ENCODE data around the gene STAT5A.
"Not testable (repeated sequence)": the region's sequence is repeated elsewhere in the genome, so short reads cannot be mapped to it uniquely, and the experiment has no call there.

Gene STAT5A

GRCh38 chr17:42308446-42308845, 20.1 kb downstream of the STAT5A start:
- no peak for DNase-seq (ENCODE audit: low spot score)

GRCh38 chr17:42309142-42309541, 20.8 kb downstream of the STAT5A start:
- no peak for DNase-seq (ENCODE audit: low spot score)

- no peak for DNase-seq (ENCODE audit: low spot score)
Observed at GRCh38 chr17:42309986-42310786, 21.9 kb downstream of the STAT5A start.

- DNase-seq (ENCODE audit: low spot score) = no peak
Observed at GRCh38 chr17:42310787-42311215, 22.5 kb downstream of the STAT5A start.

GRCh38 chr17:42311240-42312034, 23.1 kb downstream of the STAT5A start:
- no peak for DNase-seq (ENCODE audit: low spot score)

GRCh38 chr17:42312035-42312284, 23.7 kb downstream of the STAT5A start:
- DNase-seq (ENCODE audit: low spot score) = no peak

- peak; percentile 51 for DNase-seq (ENCODE audit: low spot score)
Observed at GRCh38 chr17:42312285-42313130, 24.2 kb downstream of the STAT5A start.

- DNase-seq (ENCODE audit: low spot score) = no peak
Observed at GRCh38 chr17:42313389-42313772, 25.1 kb downstream of the STAT5A start.

- no peak for DNase-seq (ENCODE audit: low spot score)
Observed at GRCh38 chr17:42313773-42314566, 25.7 kb downstream of the STAT5A start.

GRCh38 chr17:42315402-42316156, 27.3 kb downstream of the STAT5A start:
- no peak for DNase-seq (ENCODE audit: low spot score)

- no peak for DNase-seq (ENCODE audit: low spot score)
Observed at GRCh38 chr17:42316755-42317154, 28.5 kb downstream of the STAT5A start.

GRCh38 chr17:42317266-42317845, 29.1 kb downstream of the STAT5A start:
- DNase-seq (ENCODE audit: low spot score) = no peak

- DNase-seq (ENCODE audit: low spot score) = not testable (repeated sequence)
Observed at GRCh38 chr17:42317967-42318366, 29.7 kb downstream of the STAT5A start.

GRCh38 chr17:42321555-42321954, 33.3 kb downstream of the STAT5A start:
- DNase-seq (ENCODE audit: low spot score) = no peak

GRCh38 chr17:42322382-42323267, 34.3 kb downstream of the STAT5A start:
- DNase-seq (ENCODE audit: low spot score) = peak; percentile 80

- no peak for DNase-seq (ENCODE audit: low spot score)
Observed at GRCh38 chr17:42323268-42323773, 35.0 kb downstream of the STAT5A start.

- no peak for DNase-seq (ENCODE audit: low spot score)
Observed at GRCh38 chr17:42325026-42325425, 36.7 kb downstream of the STAT5A start.

- DNase-seq (ENCODE audit: low spot score) = peak; percentile 73
Observed at GRCh38 chr17:42329025-42329976, 41.0 kb downstream of the STAT5A start.

Measured in kidney capillary endothelial cell (primary cell).